ENCODE data around the gene ZFAND3.

Gene ZFAND3

GRCh38 chr6:37819802-37820717, 533 bp downstream of the ZFAND3 start:
- H3K4me3 ChIP-seq (ENCODE audit: low read length), result peak overlapping the region; percentile 96
- H3K9ac ChIP-seq (ENCODE audit: low read length), result peak overlapping the region; percentile 98
- H3K9me3 ChIP-seq (ENCODE audit: control insufficient read depth, low read length), result no peaks in the 10 kb centered on the region
- DNase-seq (ENCODE audit: low read depth), result peak; percentile 90
- no peaks in the 10 kb centered on the region for H3K27me3 ChIP-seq (replicated peaks; ENCODE audit: control insufficient read depth, insufficient read depth, low read length)
- peaks cover 41% of the 10 kb centered on the region for H3K4me1 ChIP-seq (ENCODE audit: control insufficient read depth, insufficient read depth, low read length)
- H3K36me3 ChIP-seq (ENCODE audit: control insufficient read depth, insufficient read depth, low read length, severe bottlenecking), result no peaks in the 10 kb centered on the region

GRCh38 chr6:37820718-37821079, 1.2 kb downstream of the ZFAND3 start:
- Histone ChIP-seq H3K9ac (ENCODE audit: low read length) (peak overlapping the region; percentile 85), H3K4me1 (ENCODE audit: control insufficient read depth, insufficient read depth, low read length) (peaks cover 48% of the 10 kb centered on the region), H3K36me3 (ENCODE audit: control insufficient read depth, insufficient read depth, low read length, severe bottlenecking) (no peaks in the 10 kb centered on the region), H3K9me3 (ENCODE audit: control insufficient read depth, low read length) (no peaks in the 10 kb centered on the region), H3K27me3 (replicated peaks; ENCODE audit: control insufficient read depth, insufficient read depth, low read length) (no peaks in the 10 kb centered on the region), H3K4me3 (ENCODE audit: low read length) (peak overlapping the region; percentile 96)
- peak; percentile 44 for DNase-seq (ENCODE audit: low read depth)

GRCh38 chr6:37821446-37821845, 1.9 kb downstream of the ZFAND3 start:
- Histone ChIP-seq H3K4me3 (ENCODE audit: low read length) (peak overlapping the region; percentile 96), H3K9ac (ENCODE audit: low read length) (no peak overlapping the region), H3K27me3 (replicated peaks; ENCODE audit: control insufficient read depth, insufficient read depth, low read length) (no peaks in the 10 kb centered on the region), H3K36me3 (ENCODE audit: control insufficient read depth, insufficient read depth, low read length, severe bottlenecking) (no peaks in the 10 kb centered on the region), H3K9me3 (ENCODE audit: control insufficient read depth, low read length) (no peaks in the 10 kb centered on the region), H3K4me1 (ENCODE audit: control insufficient read depth, insufficient read depth, low read length) (peaks cover 55% of the 10 kb centered on the region)
- no peak for DNase-seq (ENCODE audit: low read depth)

GRCh38 chr6:37822851-37823682, 3.5 kb downstream of the ZFAND3 start:
- peaks cover 64% of the 10 kb centered on the region for H3K4me1 ChIP-seq (ENCODE audit: control insufficient read depth, insufficient read depth, low read length)
- H3K27me3 ChIP-seq (replicated peaks; ENCODE audit: control insufficient read depth, insufficient read depth, low read length), result no peaks in the 10 kb centered on the region
- H3K4me3 ChIP-seq (ENCODE audit: low read length), result peak overlapping the region; percentile 60
- H3K9me3 ChIP-seq (ENCODE audit: control insufficient read depth, low read length), result no peaks in the 10 kb centered on the region
- H3K9ac ChIP-seq (ENCODE audit: low read length), result peak overlapping the region; percentile 28
- DNase-seq (ENCODE audit: low read depth), result no peak
- H3K36me3 ChIP-seq (ENCODE audit: control insufficient read depth, insufficient read depth, low read length, severe bottlenecking), result no peaks in the 10 kb centered on the region

- H3K4me1 ChIP-seq (ENCODE audit: control insufficient read depth, insufficient read depth, low read length), result peaks cover 60% of the 10 kb centered on the region
- H3K27me3 ChIP-seq (replicated peaks; ENCODE audit: control insufficient read depth, insufficient read depth, low read length), result no peaks in the 10 kb centered on the region
- H3K9ac ChIP-seq (ENCODE audit: low read length), result no peak overlapping the region
- H3K4me3 ChIP-seq (ENCODE audit: low read length), result no peak overlapping the region
- no peak for DNase-seq (ENCODE audit: low read depth)
- H3K36me3 ChIP-seq (ENCODE audit: control insufficient read depth, insufficient read depth, low read length, severe bottlenecking), result no peaks in the 10 kb centered on the region
- no peaks in the 10 kb centered on the region for H3K9me3 ChIP-seq (ENCODE audit: control insufficient read depth, low read length)
Measured at GRCh38 chr6:37824170-37824569, 4.6 kb downstream of the ZFAND3 start.

GRCh38 chr6:37826188-37826587, 6.7 kb downstream of the ZFAND3 start:
- no peaks in the 10 kb centered on the region for H3K27me3 ChIP-seq (replicated peaks; ENCODE audit: control insufficient read depth, insufficient read depth, low read length)
- H3K9ac ChIP-seq (ENCODE audit: low read length), result no peak overlapping the region
- peak overlapping the region; percentile 11 for H3K4me3 ChIP-seq (ENCODE audit: low read length)
- no peaks in the 10 kb centered on the region for H3K9me3 ChIP-seq (ENCODE audit: control insufficient read depth, low read length)
- H3K36me3 ChIP-seq (ENCODE audit: control insufficient read depth, insufficient read depth, low read length, severe bottlenecking), result no peaks in the 10 kb centered on the region
- peaks cover 62% of the 10 kb centered on the region for H3K4me1 ChIP-seq (ENCODE audit: control insufficient read depth, insufficient read depth, low read length)
- peak; percentile 28 for DNase-seq (ENCODE audit: low read depth)

- Histone ChIP-seq H3K36me3 (ENCODE audit: control insufficient read depth, insufficient read depth, low read length, severe bottlenecking) (no peaks in the 10 kb centered on the region), H3K9me3 (ENCODE audit: control insufficient read depth, low read length) (no peaks in the 10 kb centered on the region), H3K4me1 (ENCODE audit: control insufficient read depth, insufficient read depth, low read length) (peaks cover 60% of the 10 kb centered on the region), H3K9ac (ENCODE audit: low read length) (no peak overlapping the region), H3K27me3 (replicated peaks; ENCODE audit: control insufficient read depth, insufficient read depth, low read length) (no peaks in the 10 kb centered on the region), H3K4me3 (ENCODE audit: low read length) (no peak overlapping the region)
- no peak for DNase-seq (ENCODE audit: low read depth)
Measured at GRCh38 chr6:37826993-37827392, 7.5 kb downstream of the ZFAND3 start.

- Histone ChIP-seq H3K9me3 (ENCODE audit: control insufficient read depth, low read length) (no peaks in the 10 kb centered on the region), H3K4me1 (ENCODE audit: control insufficient read depth, insufficient read depth, low read length) (peaks cover 57% of the 10 kb centered on the region), H3K27me3 (replicated peaks; ENCODE audit: control insufficient read depth, insufficient read depth, low read length) (no peaks in the 10 kb centered on the region), H3K4me3 (ENCODE audit: low read length) (no peak overlapping the region), H3K36me3 (ENCODE audit: control insufficient read depth, insufficient read depth, low read length, severe bottlenecking) (no peaks in the 10 kb centered on the region), H3K9ac (ENCODE audit: low read length) (no peak overlapping the region)
- DNase-seq (ENCODE audit: low read depth), result no peak
Measured at GRCh38 chr6:37827603-37828265, 8.2 kb downstream of the ZFAND3 start.

- Histone ChIP-seq H3K4me3 (ENCODE audit: low read length) (no peak overlapping the region), H3K9ac (ENCODE audit: low read length) (no peak overlapping the region), H3K27me3 (replicated peaks; ENCODE audit: control insufficient read depth, insufficient read depth, low read length) (no peaks in the 10 kb centered on the region), H3K36me3 (ENCODE audit: control insufficient read depth, insufficient read depth, low read length, severe bottlenecking) (peaks cover 6% of the 10 kb centered on the region), H3K9me3 (ENCODE audit: control insufficient read depth, low read length) (no peaks in the 10 kb centered on the region), H3K4me1 (ENCODE audit: control insufficient read depth, insufficient read depth, low read length) (peaks cover 41% of the 10 kb centered on the region)
- DNase-seq (ENCODE audit: low read depth), result no peak
Measured at GRCh38 chr6:37830225-37830624, 10.7 kb downstream of the ZFAND3 start.

- Histone ChIP-seq H3K27me3 (replicated peaks; ENCODE audit: control insufficient read depth, insufficient read depth, low read length) (no peaks in the 10 kb centered on the region), H3K36me3 (ENCODE audit: control insufficient read depth, insufficient read depth, low read length, severe bottlenecking) (peaks cover 6% of the 10 kb centered on the region), H3K4me3 (ENCODE audit: low read length) (no peak overlapping the region), H3K9me3 (ENCODE audit: control insufficient read depth, low read length) (no peaks in the 10 kb centered on the region), H3K9ac (ENCODE audit: low read length) (no peak overlapping the region), H3K4me1 (ENCODE audit: control insufficient read depth, insufficient read depth, low read length) (peaks cover 29% of the 10 kb centered on the region)
- no peak for DNase-seq (ENCODE audit: low read depth)
Measured at GRCh38 chr6:37831457-37831856, 11.9 kb downstream of the ZFAND3 start.

- no peak overlapping the region for H3K4me3 ChIP-seq (ENCODE audit: low read length)
- no peaks in the 10 kb centered on the region for H3K9me3 ChIP-seq (ENCODE audit: control insufficient read depth, low read length)
- no peak for DNase-seq (ENCODE audit: low read depth)
- peaks cover 6% of the 10 kb centered on the region for H3K36me3 ChIP-seq (ENCODE audit: control insufficient read depth, insufficient read depth, low read length, severe bottlenecking)
- peaks cover 29% of the 10 kb centered on the region for H3K4me1 ChIP-seq (ENCODE audit: control insufficient read depth, insufficient read depth, low read length)
- H3K9ac ChIP-seq (ENCODE audit: low read length), result no peak overlapping the region
- H3K27me3 ChIP-seq (replicated peaks; ENCODE audit: control insufficient read depth, insufficient read depth, low read length), result no peaks in the 10 kb centered on the region
Measured at GRCh38 chr6:37835923-37836322, 16.4 kb downstream of the ZFAND3 start.

Data from adipocyte (in vitro differentiated cells).